NCI-H345 (cell line): ENCODE measurements around the gene KIAA0319L.
"Not testable (repeated sequence)": the region's sequence is repeated elsewhere in the genome, so short reads cannot be mapped to it uniquely, and the experiment has no call there.

ENCODE experiments used
- DNase-seq: peaks from one replicate; lab custom pipeline; 2025; lab: John Stamatoyannopoulos, UW

The KIAA0319L gene

GRCh38 chr1:35581621-35582020, 24.4 kb upstream of the KIAA0319L start:
- DNase-seq, result not testable (repeated sequence)

GRCh38 chr1:35580949-35581388, 23.8 kb upstream of the KIAA0319L start:
- DNase-seq, result no peak

DNA sequence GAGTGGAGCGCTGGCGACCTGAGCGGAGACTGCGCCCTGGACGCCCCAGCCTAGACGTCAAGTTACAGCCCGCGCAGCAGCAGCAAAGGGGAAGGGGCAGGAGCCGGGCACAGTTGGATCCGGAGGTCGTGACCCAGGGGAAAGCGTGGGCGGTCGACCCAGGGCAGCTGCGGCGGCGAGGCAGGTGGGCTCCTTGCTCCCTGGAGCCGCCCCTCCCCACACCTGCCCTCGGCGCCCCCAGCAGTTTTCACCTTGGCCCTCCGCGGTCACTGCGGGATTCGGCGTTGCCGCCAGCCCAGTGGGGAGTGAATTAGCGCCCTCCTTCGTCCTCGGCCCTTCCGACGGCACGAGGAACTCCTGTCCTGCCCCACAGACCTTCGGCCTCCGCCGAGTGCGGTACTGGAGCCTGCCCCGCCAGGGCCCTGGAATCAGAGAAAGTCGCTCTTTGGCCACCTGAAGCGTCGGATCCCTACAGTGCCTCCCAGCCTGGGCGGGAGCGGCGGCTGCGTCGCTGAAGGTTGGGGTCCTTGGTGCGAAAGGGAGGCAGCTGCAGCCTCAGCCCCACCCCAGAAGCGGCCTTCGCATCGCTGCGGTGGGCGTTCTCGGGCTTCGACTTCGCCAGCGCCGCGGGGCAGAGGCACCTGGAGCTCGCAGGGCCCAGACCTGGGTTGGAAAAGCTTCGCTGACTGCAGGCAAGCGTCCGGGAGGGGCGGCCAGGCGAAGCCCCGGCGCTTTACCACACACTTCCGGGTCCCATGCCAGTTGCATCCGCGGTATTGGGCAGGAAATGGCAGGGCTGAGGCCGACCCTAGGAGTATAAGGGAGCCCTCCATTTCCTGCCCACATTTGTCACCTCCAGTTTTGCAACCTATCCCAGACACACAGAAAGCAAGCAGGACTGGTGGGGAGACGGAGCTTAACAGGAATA, 20.1 kb upstream of the KIAA0319L start:
- DNase-seq, result no peak

DNA sequence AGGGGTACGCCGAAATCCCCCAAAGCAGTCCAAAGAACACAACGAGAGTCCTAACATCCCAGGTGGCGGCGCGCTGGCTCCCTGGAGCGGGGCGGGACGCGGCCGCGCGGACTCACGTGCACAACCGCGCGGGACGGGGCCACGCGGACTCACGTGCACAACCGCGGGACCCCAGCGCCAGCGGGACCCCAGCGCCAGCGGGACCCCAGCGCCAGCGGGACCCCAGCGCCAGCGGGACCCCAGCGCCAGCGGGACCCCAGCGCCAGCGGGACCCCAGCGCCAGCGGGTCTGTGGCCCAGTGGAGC, 19.5 kb upstream of the KIAA0319L start:
- not testable (repeated sequence) for DNase-seq

GRCh38 chr1:35576061-35576765, 19.0 kb upstream of the KIAA0319L start:
- DNase-seq, result no peak

DNA sequence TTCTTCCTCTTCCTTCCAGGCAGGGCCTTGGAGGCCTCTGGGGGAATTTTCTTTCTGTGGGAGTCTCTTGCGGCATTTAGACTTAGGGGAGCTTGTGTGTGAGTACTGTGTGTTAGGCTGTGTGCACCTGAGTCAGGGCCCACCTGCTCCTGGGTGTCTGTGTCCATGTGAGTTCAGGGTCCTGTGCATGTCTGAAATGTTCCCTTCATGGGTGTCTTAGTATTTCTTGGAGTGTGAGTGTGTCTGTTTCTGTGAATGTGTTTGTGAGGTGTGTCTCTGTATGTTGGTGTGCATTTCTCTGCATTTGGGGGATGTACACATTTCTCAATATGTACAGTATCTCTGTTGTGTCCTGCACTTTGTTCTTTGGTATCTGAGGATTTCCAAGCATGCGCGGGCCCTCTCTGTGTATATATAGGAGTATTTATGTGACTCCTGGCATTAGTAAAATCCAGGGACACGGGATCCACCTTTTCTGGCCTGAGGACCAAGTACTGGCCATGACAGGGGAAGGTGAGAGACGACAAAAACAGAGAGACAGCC, 18.3 kb upstream of the KIAA0319L start:
- DNase-seq, result no peak

DNA sequence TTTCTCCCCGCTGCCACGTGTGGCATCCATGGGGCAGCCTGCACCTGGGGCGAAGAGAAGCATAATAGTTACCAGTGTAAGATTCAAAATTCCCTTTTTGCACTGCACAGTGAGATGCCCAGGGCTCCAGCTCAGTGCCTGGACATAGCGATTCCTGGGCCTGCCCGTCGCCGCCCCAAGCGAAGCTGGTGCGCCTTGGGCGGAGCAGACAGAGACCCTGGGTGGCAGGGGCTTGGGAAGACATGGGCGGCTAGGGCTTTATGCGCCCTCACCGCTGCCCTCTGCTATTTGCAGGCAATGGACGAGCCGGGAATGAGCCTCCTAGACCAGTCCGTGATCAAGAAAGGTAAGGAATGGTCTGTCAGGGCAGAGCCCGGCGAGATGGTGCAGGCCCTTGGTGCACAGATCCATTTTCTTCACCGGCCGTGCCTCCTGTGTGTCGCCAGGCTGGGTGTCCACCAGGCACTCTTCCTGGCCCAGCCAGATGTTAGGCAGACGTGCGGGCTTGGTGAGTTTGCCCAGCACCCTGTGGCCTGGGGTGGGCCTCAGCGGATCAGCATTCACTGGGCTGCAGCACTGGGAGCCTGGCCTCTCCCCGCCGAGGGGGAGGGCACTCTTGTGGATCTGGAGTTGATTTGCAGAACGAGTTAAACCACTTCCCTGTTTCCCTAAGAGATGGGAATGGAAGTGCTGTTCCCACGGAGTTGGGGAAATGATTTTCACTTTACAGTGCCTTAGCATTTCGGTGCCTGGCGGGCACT, 17.6 kb upstream of the KIAA0319L start:
- DNase-seq, result no peak

- no peak for DNase-seq
Measured at GRCh38 chr1:35574125-35574654, 17.0 kb upstream of the KIAA0319L start.

DNA sequence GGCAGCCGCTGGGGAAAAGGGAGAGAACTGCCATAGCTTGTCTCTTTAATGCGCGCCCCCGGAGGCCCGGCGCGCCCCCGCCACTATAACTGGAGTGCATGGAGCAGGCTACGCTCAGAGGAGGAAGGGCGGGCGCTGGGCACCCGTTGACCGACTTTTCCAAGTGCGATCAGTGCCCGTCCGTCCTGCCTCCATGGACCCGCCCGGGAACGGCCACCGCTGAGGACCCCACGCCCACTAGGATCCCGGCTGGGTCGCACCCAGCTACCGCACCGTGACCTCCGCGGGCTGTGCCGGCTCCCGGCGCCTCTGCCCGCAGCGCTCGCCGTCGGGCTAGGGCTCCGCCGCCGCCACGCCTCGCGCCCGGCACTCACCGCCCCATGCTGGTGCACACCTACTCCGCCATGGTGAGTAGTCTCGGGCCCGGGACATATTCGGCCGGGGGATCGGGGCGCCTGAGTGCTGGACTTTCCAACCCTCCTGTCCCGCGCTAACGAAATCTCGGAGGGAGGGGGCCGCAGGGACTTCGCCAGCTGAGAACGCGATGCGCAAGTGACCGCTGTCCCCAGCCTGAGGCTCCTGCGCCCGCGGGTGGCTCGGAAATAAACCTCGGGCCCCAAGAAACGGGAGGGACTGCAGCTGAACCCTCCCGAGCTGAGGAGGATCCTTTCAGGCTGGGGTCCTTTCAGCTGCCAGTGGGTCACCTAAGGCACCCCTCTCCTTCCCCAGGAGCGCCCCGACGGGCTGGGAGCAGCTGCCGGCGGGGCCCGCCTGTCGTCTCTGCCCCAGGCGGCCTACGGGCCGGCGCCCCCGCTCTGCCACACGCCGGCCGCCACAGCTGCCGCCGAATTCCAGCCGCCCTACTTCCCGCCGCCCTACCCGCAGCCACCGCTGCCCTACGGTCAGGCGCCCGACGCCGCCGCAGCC, 16.3 kb upstream of the KIAA0319L start, which contains the start of gene TFAP2E:
TSS of gene TFAP2E (plus strand) at position 117 of the 927 bp plus-strand sequence. CDS start at position 381, 264 bp downstream.
- DNase-seq, result peak; percentile 57

DNA sequence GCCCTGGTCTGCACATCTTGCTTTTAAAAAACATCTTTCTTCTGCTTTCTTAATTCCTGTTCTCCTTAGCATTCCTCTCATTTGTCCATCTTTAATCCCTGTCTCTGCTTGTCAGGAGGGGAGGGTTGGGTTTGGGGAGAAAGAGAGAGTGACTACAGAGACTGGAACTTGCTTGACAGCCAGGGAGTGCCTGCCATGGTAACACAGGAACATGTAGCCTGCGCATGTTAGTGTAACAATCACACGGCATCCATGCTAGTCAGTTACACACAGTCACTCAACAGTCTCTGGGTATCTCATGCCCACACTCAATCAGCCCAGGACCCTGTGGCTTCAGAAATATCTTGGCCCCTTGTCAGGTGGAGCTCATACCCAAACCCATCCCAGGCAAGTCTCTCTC, 15.1 kb upstream of the KIAA0319L start:
- no peak for DNase-seq

DNA sequence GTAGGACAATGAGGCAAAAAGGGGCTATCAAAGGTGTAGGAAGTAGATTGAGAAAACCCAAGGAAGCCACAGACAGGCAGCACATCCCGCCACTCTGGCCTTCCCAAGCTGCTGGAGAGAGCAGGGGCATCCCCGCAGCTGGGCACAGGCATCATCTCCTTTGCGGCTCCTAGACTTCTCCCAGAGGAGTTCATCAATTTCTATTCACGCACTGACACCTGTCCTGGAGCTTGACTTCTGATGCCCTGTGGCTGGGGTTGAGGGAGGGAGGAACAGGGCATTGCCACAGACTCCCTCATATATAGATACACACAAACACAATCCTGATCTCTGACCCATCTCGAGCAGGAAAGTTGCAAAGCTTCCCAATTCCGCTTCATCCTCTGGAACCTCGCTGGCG, 14.1 kb upstream of the KIAA0319L start:
- DNase-seq, result no peak

- no peak for DNase-seq
Measured at GRCh38 chr1:35570589-35571137, 13.5 kb upstream of the KIAA0319L start.

- no peak for DNase-seq
Measured at GRCh38 chr1:35569936-35570335, 12.7 kb upstream of the KIAA0319L start.

DNA sequence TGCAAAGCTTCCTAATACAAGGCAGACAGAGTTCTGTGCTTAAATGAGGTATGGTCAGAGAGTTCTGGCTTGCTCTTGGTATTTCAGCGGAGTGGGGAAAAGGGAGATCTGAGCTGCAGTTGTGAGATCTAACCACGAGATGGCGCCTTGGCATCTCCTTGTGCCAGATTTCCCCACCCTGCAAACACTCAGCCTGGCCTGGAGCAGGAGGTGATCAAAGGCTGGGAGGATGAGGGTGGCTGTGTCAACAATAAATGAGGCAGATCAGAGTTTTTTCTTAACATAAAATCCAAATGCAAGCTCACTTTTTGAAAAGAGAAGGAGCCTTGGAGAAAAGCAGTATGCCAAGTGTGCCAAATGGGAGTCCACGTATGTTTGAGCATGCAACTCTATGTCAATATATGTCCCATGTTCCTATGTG, 11.8 kb upstream of the KIAA0319L start:
- DNase-seq, result peak; percentile 64

DNA sequence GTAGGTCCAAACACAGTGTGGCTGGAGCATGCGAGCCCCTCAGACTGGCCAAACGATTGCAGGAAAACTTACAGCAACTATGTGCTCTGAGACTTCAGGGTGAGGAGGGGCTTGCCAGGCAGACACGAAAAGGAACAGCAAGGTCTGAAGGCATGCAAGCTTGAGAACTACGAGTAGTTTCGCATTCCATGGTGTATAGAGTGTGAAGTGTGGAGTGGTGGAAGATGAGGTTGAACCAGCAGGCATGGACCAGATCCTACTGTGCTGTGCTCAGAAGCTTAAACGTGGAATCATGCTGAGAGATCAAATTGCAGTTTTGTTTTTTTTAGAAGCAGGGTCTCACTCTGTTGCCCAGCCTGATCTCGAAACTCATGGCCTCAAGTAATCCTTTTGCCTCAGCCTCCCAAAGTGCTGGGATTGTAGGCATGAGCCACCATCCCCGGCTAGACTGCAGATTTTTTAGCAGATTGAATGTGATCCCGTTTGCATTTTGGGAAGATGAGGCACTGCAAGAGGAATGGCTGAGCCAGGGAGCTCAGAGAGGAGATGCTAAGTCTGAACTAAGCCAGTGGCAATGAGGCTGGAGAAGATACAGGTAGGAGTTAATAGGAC, 10.8 kb upstream of the KIAA0319L start:
- DNase-seq, result no peak

GRCh38 chr1:35565742-35566133, 8.5 kb upstream of the KIAA0319L start:
- DNase-seq, result no peak

DNA sequence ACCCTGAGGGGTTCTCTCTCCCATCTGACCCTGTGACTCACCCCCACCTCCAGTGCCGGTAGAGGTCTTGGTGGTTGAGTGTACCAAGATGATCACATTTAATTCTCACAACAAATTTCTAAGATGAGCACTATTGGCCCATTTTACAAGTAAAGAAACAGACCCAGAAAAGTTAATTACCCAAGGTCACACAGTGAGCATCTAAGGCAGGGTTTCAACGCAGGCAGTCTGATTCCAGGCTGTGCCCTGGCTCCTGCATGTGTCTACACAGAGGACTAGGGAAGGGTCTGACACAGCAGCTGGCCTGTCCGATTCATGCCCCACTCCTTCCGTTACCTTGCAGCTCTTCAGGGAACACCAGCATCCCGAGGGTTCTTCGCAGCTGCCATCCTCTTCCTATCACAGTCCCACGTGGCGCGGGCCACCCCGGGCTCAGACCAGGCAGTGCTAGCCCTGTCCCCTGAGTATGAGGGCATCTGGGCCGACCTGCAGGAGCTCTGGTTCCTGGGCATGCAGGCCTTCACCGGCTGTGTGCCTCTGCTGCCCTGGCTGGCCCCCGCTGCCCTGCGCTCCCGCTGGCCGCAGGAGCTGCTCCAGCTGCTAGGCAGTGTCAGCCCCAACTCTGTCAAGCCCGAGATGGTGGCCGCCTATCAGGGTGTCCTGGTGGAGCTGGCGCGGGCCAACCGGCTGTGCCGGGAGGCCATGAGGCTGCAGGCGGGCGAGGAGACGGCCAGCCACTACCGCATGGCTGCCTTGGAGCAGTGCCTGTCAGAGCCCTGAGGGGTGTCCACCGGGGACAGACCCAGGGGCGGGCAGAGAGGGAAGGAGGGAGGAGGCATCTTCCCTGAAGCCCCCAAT, 7.9 kb upstream of the KIAA0319L start:
- DNase-seq, result no peak

GRCh38 chr1:35564037-35564883, 7.1 kb upstream of the KIAA0319L start:
- peak; percentile 59 for DNase-seq
